Psoas muscle (tissue), 8 donors: ENCODE measurements around the gene APOBEC2. TPM values are rescaled to one million over a fixed set of nuclear protein-coding genes. Genes with fewer than 3 reads are reported as not detected.

Experiments
- ATAC-seq, 4 donors: fragments of 200-7000 bp; cut with Tn5 transposase; one replicate each; pipeline ENCODE4 v1.9.1; 2020; ENCODE audit warnings: moderate library complexity in 3 of 4, mild to moderate bottlenecking in 2 of 4
- DNase-seq, 2 donors: peaks; one replicate each; pipeline ENCODE4 v3.0.0-alpha.2; 2020
- H3K27ac ChIP-seq: fragments of 200-600 bp; one replicate; pipeline ENCODE4 v1.8.0; 2022
- H3K27me3 ChIP-seq, 3 donors: fragments of 200-600 bp in 1 of 3; one replicate each; pipeline versions ENCODE4 v1.6.1 to v1.8.0; 2013 to 2022; ENCODE audit warnings: low read length in 2 of 3, mild to moderate bottlenecking in 2 of 3, moderate library complexity in 1 of 3; ENCODE audit not compliant: insufficient read depth in 3 of 3
- H3K36me3 ChIP-seq, 2 donors: fragments of 200-600 bp in 1 of 2; one replicate each; pipeline versions ENCODE4 v1.6.1 to v1.8.0; 2013 to 2022; ENCODE audit warnings: low read depth in 1 of 2, mild to moderate bottlenecking in 1 of 2, moderate library complexity in 1 of 2; ENCODE audit not compliant: insufficient read depth in 1 of 2
- H3K4me1 ChIP-seq: fragments of 200-600 bp; one replicate; pipeline ENCODE4 v1.8.0; 2022
- H3K4me3 ChIP-seq: fragments of 200-600 bp; one replicate; pipeline ENCODE4 v1.8.0; 2022; ENCODE audit warnings: mild to moderate bottlenecking
- H3K9me3 ChIP-seq: fragments of 200-600 bp; one replicate; pipeline ENCODE4 v1.8.0; 2022
- WGBS, 3 donors: extraction: QIAGEN DNeasy Blood & Tissue Kit; methylation state at CpG; one replicate each; pipeline versions ENCODE4 v1.1.6 to v1.1.7; 2013; 5-methylcytosine and 5-hydroxymethylcytosine counted together
- intact Hi-C, 2 donors: fragments of 100-400 bp; cut with DNase I; formaldehyde crosslinking; loops; one replicate each; pipeline versions ENCODE4 v1.11.0 to v1.14.2; 2022
- polyA plus RNA-seq, 3 donors: library from polyadenylated mRNA; stranded (reverse); fragments of 200-250 nt; gene quantifications; one replicate each; pipeline ENCODE4 v1.2.3, GENCODE V29; 2013
- total RNA-seq, 4 donors: library from RNA; stranded (reverse); fragmentation: NEBNext Ultra II Directional in 2 of 4; extraction: Animal tissue kit (Norgen Biotek cat#: 25700) in 2 of 4; gene quantifications; one replicate each; pipeline versions ENCODE4 v1.2.1 to v1.2.4, GENCODE V29; 2021 to 2023
- TF ChIP-seq, protein P1 (sequence below): fragments of 200-600 bp; IDR thresholded peaks from one replicate; pipeline ENCODE4 v1.8.0; 2022; ENCODE audit warnings: antibody characterized with exemption
- donor health status: healthy with polysubstance abuse.
- donor health status: DM: no; HTN: no; CAD: no; lungs with moderate emphysema.
- donor health status: Bipolar disorder and iron deficiency.
- donor health status: healthy.
- donor health status: DM: yes; HTN: yes; CAD: no.
- donor health status: DM: no; HTN: no; CAD: no.
- donor health status: DM: no; HTN: no; CAD: no.
- donor health status: DM: yes; HTN: yes; CAD: no.

APOBEC2 gene
- total and polyA plus RNA-seq, 7 donors = 16.4 to 511 (median 141) TPM

DNA sequence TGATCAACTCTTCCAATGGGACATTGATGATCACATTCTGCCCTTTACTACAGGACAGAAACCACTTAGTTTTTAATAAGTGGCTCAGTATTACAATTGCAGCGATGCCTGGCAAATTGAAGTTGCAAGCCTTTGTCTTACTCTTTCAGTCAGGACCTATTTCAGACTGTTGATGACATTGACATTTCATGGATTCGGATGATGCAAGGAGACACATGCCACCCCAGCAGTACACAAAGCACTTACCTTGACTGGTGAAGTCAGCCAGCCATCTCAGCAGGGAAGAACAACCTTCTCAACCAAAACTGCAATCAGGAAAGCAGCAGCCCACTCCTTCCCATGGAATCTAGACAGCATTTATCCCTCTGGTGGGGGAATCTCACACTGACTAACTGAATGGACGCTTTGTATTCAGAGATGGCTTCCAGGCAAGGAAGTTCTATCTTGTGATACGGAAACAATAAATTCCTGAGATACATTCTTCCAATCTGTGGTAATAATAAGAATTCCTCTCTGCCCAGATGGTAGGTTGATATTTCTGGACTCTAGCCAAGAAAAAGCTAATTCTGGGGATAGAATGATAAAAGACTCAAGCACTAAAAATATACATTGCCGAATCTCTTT, 44.6 kb downstream of the APOBEC2 start:
- TF ChIP-seq, protein P1, sequence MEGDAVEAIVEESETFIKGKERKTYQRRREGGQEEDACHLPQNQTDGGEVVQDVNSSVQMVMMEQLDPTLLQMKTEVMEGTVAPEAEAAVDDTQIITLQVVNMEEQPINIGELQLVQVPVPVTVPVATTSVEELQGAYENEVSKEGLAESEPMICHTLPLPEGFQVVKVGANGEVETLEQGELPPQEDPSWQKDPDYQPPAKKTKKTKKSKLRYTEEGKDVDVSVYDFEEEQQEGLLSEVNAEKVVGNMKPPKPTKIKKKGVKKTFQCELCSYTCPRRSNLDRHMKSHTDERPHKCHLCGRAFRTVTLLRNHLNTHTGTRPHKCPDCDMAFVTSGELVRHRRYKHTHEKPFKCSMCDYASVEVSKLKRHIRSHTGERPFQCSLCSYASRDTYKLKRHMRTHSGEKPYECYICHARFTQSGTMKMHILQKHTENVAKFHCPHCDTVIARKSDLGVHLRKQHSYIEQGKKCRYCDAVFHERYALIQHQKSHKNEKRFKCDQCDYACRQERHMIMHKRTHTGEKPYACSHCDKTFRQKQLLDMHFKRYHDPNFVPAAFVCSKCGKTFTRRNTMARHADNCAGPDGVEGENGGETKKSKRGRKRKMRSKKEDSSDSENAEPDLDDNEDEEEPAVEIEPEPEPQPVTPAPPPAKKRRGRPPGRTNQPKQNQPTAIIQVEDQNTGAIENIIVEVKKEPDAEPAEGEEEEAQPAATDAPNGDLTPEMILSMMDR = no peak
- Histone ChIP-seq H3K27ac (peak overlapping the region; percentile 3), H3K27me3 (no peaks in the 10 kb centered on the region), H3K4me1 (peaks cover 16% of the 10 kb centered on the region), H3K9me3 (no peaks in the 10 kb centered on the region), H3K36me3 (peaks cover 25 to 84% of the 10 kb centered on the region in 2 donors), H3K4me3 (no peak overlapping the region)
- WGBS, 3 donors = 60 to 73% (median 65%) methylated on average over 5 of the region's 5 CpGs
- DNase-seq (no peak), ATAC-seq (peak; percentile 59 to 76 (median 70))
- intact Hi-C loops = loop anchor here in 1 of 2 donors (1.0 kb wide), 1 partner anchor 11 kb away; no protein-coding TSS in a partner anchor

DNA sequence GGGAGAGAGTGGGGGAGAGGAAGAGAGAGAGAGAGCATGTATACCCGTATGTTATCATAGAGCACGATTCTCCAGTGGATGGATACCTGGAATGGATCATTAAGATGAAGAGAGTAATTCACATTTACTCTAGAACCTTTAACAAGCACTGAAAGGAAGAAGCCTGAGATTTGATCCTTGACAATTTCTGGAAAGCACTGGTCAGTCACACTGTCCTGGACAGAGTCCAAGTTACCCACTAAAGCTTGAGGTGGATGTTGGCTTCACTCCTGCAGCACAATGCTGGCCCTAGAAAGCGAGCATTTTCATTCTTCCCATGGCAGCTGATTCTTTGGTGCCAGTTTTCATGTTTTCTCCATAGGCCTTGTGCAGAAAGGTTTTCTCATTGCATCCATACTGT, 45.4 kb downstream of the APOBEC2 start:
- Histone ChIP-seq H3K36me3 (peaks cover 22 to 76% of the 10 kb centered on the region in 2 donors), H3K27me3 (no peaks in the 10 kb centered on the region), H3K4me3 (no peak overlapping the region), H3K27ac (peak overlapping the region; percentile 3), H3K4me1 (peaks cover 16% of the 10 kb centered on the region), H3K9me3 (no peaks in the 10 kb centered on the region)
- intact Hi-C loops = no loop called here
- 29 to 48% (median 32%) methylated on average over 3 of the region's 3 CpGs for WGBS, 3 donors
- DNase-seq (no peak), ATAC-seq (peak in 1 of 4 donors; percentile 62)
- TF ChIP-seq, protein P1 = no peak

DNA sequence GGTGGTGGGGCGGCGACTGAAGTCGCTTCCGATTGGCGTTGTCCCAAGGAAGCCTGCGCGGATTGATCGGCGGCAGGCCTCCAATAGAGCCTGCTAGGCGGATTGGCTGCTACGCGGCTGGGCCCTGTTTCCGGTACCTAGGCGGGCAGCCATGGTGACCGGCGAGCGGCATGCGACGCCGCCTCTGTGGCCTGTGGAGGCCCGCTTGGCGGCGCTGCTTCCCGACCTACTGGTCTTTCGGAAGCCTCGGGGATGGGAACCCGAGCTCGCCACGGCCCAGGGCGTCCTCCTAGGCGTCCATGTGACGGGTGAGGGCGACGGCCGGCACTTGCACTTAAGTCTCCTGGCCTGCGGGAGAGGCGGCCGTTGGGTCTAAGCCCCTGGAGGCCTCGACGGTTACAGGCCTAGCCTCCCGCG, 47.9 kb downstream of the APOBEC2 start:
- Histone ChIP-seq H3K27me3 (no peaks in the 10 kb centered on the region), H3K4me3 (no peak overlapping the region), H3K9me3 (no peaks in the 10 kb centered on the region), H3K36me3 (peaks cover 15 to 51% of the 10 kb centered on the region in 2 donors), H3K27ac (no peak overlapping the region), H3K4me1 (peaks cover 16% of the 10 kb centered on the region)
- intact Hi-C loops = no loop called here
- DNase-seq (peak in 1 of 2 donors; percentile 42), ATAC-seq (peak in 1 of 4 donors; percentile 17)
- WGBS, 3 donors = 79 to 86% (median 84%) methylated on average over 42 of the region's 42 CpGs
- TF ChIP-seq, protein P1 = no peak

DNA sequence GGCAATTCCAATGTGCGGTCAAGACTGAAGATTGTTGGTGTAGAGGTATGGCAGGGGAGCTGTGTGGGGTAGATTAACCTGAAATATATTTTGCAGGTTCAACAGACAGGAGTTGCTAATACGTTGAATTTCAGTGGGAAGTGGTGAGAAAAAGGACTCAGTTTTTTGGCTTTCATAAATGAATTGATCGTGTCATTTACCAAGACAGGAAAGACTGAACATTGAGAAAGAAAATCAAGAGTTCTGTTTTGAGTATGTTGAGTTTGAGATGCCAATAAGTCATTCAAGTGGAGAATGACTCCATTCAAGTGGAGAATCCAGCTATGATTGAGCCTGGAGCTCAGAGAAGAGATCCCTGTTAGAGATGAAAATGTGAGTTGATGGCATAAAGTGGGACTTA, 50.8 kb downstream of the APOBEC2 start:
- Histone ChIP-seq H3K4me3 (no peak overlapping the region), H3K27ac (no peak overlapping the region), H3K4me1 (peaks cover under 1% of the 10 kb centered on the region), H3K36me3 (peaks cover 2 to 26% of the 10 kb centered on the region in 2 donors), H3K27me3 (no peaks in the 10 kb centered on the region), H3K9me3 (no peaks in the 10 kb centered on the region)
- ATAC-seq (no peak), DNase-seq (no peak)
- TF ChIP-seq, protein P1 = no peak
- intact Hi-C loops = no loop called here
- 96 to 98% (median 97%) methylated on average over 3 of the region's 3 CpGs for WGBS, 3 donors

DNA sequence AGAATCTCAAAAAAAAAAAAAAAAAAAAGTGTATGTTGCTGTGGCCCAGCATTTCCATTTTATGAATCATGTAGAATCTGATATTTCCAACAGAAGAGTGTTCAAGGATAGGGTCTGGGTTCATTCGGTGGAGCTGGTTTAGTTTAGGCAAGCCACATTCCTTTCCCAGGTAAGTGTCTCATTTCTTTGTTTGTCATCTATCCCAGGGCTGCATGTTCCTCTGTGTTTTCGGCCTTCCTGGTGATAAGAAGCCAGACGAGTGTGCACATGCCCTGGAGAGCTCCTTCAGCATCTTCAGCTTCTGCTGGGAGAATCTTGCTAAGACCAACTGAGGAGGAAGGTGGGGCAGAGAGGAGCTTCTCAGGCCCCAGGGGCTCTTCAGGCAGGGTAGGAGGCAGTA, 58.0 kb downstream of the APOBEC2 start:
- DNase-seq = no peak

More for the DNA sequence above, 58.0 kb downstream of the APOBEC2 start:
- WGBS, 3 donors = 90 to 95% (median 95%) methylated on average over 3 of the region's 3 CpGs
- H3K36me3 ChIP-seq = peaks cover 3 to 20% of the 10 kb centered on the region in 2 donors
- H3K4me3 ChIP-seq = no peak overlapping the region
- no peak for ATAC-seq
- H3K4me1 ChIP-seq = no peaks in the 10 kb centered on the region
- no peaks in the 10 kb centered on the region for H3K27me3 ChIP-seq
- TF ChIP-seq, protein P1 = no peak
- intact Hi-C loops = no loop called here
- H3K9me3 ChIP-seq = no peaks in the 10 kb centered on the region
- H3K27ac ChIP-seq = no peak overlapping the region
